Measurements from ENCODE around the gene SFXN3.

Gene SFXN3

DNA sequence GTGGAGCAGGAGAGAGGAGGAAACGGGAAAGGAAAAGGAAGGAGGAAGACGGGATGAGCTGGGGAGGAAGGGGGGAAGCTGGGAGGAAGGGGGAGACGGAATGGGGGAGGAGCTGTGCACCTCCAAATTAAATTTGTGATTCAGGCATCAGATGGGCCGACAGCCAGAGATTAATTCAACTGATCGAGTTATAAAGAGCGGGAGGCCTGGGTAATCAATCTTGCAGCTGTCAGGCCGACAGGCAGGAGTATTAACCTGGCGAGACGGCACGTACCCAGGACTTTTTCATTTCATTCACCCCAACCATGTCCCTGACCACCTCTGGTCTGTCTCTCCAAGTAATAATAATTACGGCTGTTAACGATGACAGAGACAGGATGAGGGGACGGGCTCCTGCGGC lies 56.9 kb downstream of the SFXN3 start:
- TF ChIP-seq CTCF (IDR thresholded peaks at IDR 0.05; ENCODE audit: insufficient read depth, low read length, poor library complexity, severe bottlenecking) = no peak
- no peak for TF ChIP-seq EZH2phosphoT487 (conservative IDR thresholded peaks at IDR 0.05; ENCODE audit: low read length)
- no peaks in the 10 kb centered on the region for H3K36me3 ChIP-seq (ENCODE audit: low read length)
- no peak overlapping the region for H2AFZ ChIP-seq (ENCODE audit: low read depth, low read length, severe bottlenecking)
- H3F3A ChIP-seq (ENCODE audit: insufficient read depth) = no peaks in the 10 kb centered on the region
- H3K27me3 ChIP-seq (ENCODE audit: low read length) = no peaks in the 10 kb centered on the region
- H3K9me2 ChIP-seq (replicated peaks; ENCODE audit: insufficient read depth, low read length) = no peaks in the 10 kb centered on the region
- H4K20me1 ChIP-seq (ENCODE audit: low read depth, low read length) = no peaks in the 10 kb centered on the region
- H3K9ac ChIP-seq (ENCODE audit: low read length) = no peak overlapping the region
- no peaks in the 10 kb centered on the region for H3K9me3 ChIP-seq (ENCODE audit: insufficient read depth, low read length)
- H3K27ac ChIP-seq (ENCODE audit: low read depth, low read length) = no peak overlapping the region
- no peak overlapping the region for H3K4me3 ChIP-seq (ENCODE audit: insufficient read depth, low read length, poor library complexity, severe bottlenecking)
- no peaks in the 10 kb centered on the region for H3K79me2 ChIP-seq (ENCODE audit: insufficient read depth, low read length)
- no peak overlapping the region for H3K4me2 ChIP-seq (ENCODE audit: low read depth, low read length, poor library complexity, severe bottlenecking)

GRCh38 chr10:101089520-101090299 lies 58.7 kb downstream of the SFXN3 start:
- TF ChIP-seq CTCF (IDR thresholded peaks at IDR 0.05; ENCODE audit: insufficient read depth, low read length, poor library complexity, severe bottlenecking) = no peak
- no peak for TF ChIP-seq EZH2phosphoT487 (conservative IDR thresholded peaks at IDR 0.05; ENCODE audit: low read length)
- Histone ChIP-seq H3K9me3 (ENCODE audit: insufficient read depth, low read length) (no peaks in the 10 kb centered on the region), H3K4me3 (ENCODE audit: insufficient read depth, low read length, poor library complexity, severe bottlenecking) (no peak overlapping the region), H3K9ac (ENCODE audit: low read length) (no peak overlapping the region), H2AFZ (ENCODE audit: low read depth, low read length, severe bottlenecking) (no peak overlapping the region), H3K27ac (ENCODE audit: low read depth, low read length) (no peak overlapping the region), H4K20me1 (ENCODE audit: low read depth, low read length) (no peaks in the 10 kb centered on the region), H3F3A (ENCODE audit: insufficient read depth) (no peaks in the 10 kb centered on the region), H3K36me3 (ENCODE audit: low read length) (no peaks in the 10 kb centered on the region), H3K27me3 (ENCODE audit: low read length) (no peaks in the 10 kb centered on the region), H3K9me2 (replicated peaks; ENCODE audit: insufficient read depth, low read length) (no peaks in the 10 kb centered on the region), H3K79me2 (ENCODE audit: insufficient read depth, low read length) (no peaks in the 10 kb centered on the region), H3K4me2 (ENCODE audit: low read depth, low read length, poor library complexity, severe bottlenecking) (no peak overlapping the region)

- Histone ChIP-seq H3K27ac (ENCODE audit: low read depth, low read length) (no peak overlapping the region), H3K4me3 (ENCODE audit: insufficient read depth, low read length, poor library complexity, severe bottlenecking) (no peak overlapping the region), H3K36me3 (ENCODE audit: low read length) (no peaks in the 10 kb centered on the region), H3K9me2 (replicated peaks; ENCODE audit: insufficient read depth, low read length) (no peaks in the 10 kb centered on the region), H3K9ac (ENCODE audit: low read length) (no peak overlapping the region), H2AFZ (ENCODE audit: low read depth, low read length, severe bottlenecking) (no peak overlapping the region), H3K79me2 (ENCODE audit: insufficient read depth, low read length) (no peaks in the 10 kb centered on the region), H3F3A (ENCODE audit: insufficient read depth) (no peaks in the 10 kb centered on the region), H3K27me3 (ENCODE audit: low read length) (no peaks in the 10 kb centered on the region), H4K20me1 (ENCODE audit: low read depth, low read length) (no peaks in the 10 kb centered on the region), H3K4me2 (ENCODE audit: low read depth, low read length, poor library complexity, severe bottlenecking) (no peak overlapping the region), H3K9me3 (ENCODE audit: insufficient read depth, low read length) (no peaks in the 10 kb centered on the region)
- TF ChIP-seq EZH2phosphoT487 (conservative IDR thresholded peaks at IDR 0.05; ENCODE audit: low read length) (no peak), CTCF (IDR thresholded peaks at IDR 0.05; ENCODE audit: insufficient read depth, low read length, poor library complexity, severe bottlenecking) (no peak)
Measured at GRCh38 chr10:101090597-101090996, 59.6 kb downstream of the SFXN3 start.
